Heart left ventricle (tissue), 13 donors: ENCODE measurements around the gene LY6G5B.

Experiments used
- POLR2A ChIP-seq, 2 donors: fragments of 450-650 bp; IDR thresholded peaks; one replicate each; pipeline ENCODE4 v1.6.1; 2017; ENCODE audit warnings: antibody characterized with exemption in 2 of 2, mild to moderate bottlenecking in 2 of 2, moderate library complexity in 2 of 2
- TF ChIP-seq, protein P1 (sequence below), 12 donors: fragments of 200-600 bp; sonication (generic) in 4 of 12; IDR thresholded peaks; one replicate each; pipeline versions ENCODE4 v1.5.0 to v1.8.0; 2018 to 2022; ENCODE audit warnings: antibody characterized with exemption in 12 of 12, mild to moderate bottlenecking in 5 of 12
- donor health status: ischemic (EF 13 %, LVEDD 7.1; RV severe dilation, severe dysfunction).
- donor health status: DM: no; HTN: yes; CAD: no.
- donor health status: DM: no; HTN: no; CAD: no.
- donor health status: ischemic (EF 25% LVEDD 6.9; RV normal size, moderate dysfunction).
- donor health status: ischemic (EF 25% LVEDD 5.7; RV mildly dilated, moderate dysfunction).
- donor health status: ischemic (EF 35%, LVEDD 5.7; RV mildly dilated, moderate dysfunction).
- donor health status: nonischemic (EF 11% LVEDD 7.7; RV severe dilation, severe dysfunction).
- donor health status: DM: yes; HTN: yes; CAD: no.
- donor health status: PGD.
- donor health status: ischemic (EF 29% LVEDD 5.4; RV normal size, mild dysfunction).
- donor health status: nonischemic (EF 23%, LVEDD 6.1; RV moderate dilation, normal function).

DNA sequence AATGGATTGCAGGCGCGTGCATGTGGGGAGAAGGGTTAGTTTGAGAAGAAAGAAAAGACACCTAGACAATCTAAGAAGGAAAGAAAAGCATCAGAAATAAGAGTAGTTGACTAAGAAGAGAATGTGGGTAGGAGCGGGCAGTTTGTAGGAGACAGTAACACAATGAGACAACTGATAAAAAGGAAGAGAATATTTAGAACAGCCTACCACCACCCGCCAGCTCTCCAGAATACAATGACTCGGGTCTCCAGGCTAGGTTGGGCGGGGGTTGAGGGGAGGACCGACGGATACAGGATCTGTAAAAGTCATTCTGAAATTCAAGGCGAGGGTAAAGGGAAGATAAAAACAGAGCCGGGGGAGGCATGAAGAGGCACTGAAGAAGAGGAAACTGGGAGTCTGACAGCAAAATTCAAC lies 32.6 kb downstream of the LY6G5B start:
- TF ChIP-seq, protein P1, sequence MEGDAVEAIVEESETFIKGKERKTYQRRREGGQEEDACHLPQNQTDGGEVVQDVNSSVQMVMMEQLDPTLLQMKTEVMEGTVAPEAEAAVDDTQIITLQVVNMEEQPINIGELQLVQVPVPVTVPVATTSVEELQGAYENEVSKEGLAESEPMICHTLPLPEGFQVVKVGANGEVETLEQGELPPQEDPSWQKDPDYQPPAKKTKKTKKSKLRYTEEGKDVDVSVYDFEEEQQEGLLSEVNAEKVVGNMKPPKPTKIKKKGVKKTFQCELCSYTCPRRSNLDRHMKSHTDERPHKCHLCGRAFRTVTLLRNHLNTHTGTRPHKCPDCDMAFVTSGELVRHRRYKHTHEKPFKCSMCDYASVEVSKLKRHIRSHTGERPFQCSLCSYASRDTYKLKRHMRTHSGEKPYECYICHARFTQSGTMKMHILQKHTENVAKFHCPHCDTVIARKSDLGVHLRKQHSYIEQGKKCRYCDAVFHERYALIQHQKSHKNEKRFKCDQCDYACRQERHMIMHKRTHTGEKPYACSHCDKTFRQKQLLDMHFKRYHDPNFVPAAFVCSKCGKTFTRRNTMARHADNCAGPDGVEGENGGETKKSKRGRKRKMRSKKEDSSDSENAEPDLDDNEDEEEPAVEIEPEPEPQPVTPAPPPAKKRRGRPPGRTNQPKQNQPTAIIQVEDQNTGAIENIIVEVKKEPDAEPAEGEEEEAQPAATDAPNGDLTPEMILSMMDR (IDR thresholded peaks at IDR 0.05), result no peak
- no peak for TF ChIP-seq POLR2A (IDR thresholded peaks at IDR 0.05)
